TTC549 (cell line): ENCODE measurements around the gene PRTG.
"Not testable (repeated sequence)": the region's sequence is repeated elsewhere in the genome, so short reads cannot be mapped to it uniquely, and the experiment has no call there.

Experiments
- FAIRE-seq: peaks from 2 replicates; lab custom pipeline; 2012; peaks lifted over from hg19 to GRCh38; lab: Jason Lieb, UNC

PRTG gene

GRCh38 chr15:55743729-55744655 is 1.0 kb upstream of the PRTG start:
- FAIRE-seq = no peak

GRCh38 chr15:55742498-55742926 is 440 bp downstream of the PRTG start:
- no peak for FAIRE-seq

GRCh38 chr15:55741833-55742497 is 987 bp downstream of the PRTG start:
- no peak for FAIRE-seq

- no peak for FAIRE-seq
Measured at GRCh38 chr15:55740981-55741832, 1.7 kb downstream of the PRTG start.

GRCh38 chr15:55740359-55740878 is 2.5 kb downstream of the PRTG start:
- FAIRE-seq = no peak

GRCh38 chr15:55739641-55740040 is 3.3 kb downstream of the PRTG start:
- no peak for FAIRE-seq

- no peak for FAIRE-seq
Measured at GRCh38 chr15:55738715-55739114, 4.2 kb downstream of the PRTG start.

- peak; percentile 48 for FAIRE-seq
Measured at GRCh38 chr15:55737373-55737772, 5.6 kb downstream of the PRTG start.

GRCh38 chr15:55736756-55737155 is 6.2 kb downstream of the PRTG start:
- peak; percentile 7 for FAIRE-seq

- FAIRE-seq = no peak
Measured at GRCh38 chr15:55734641-55735040, 8.3 kb downstream of the PRTG start.

- FAIRE-seq = not testable (repeated sequence)
Measured at GRCh38 chr15:55733461-55733860, 9.5 kb downstream of the PRTG start.

GRCh38 chr15:55721554-55722185 is 21.3 kb downstream of the PRTG start:
- FAIRE-seq = no peak

GRCh38 chr15:55715355-55716076 is 27.4 kb downstream of the PRTG start:
- FAIRE-seq = no peak

GRCh38 chr15:55714064-55714463 is 28.9 kb downstream of the PRTG start:
- FAIRE-seq = no peak

- FAIRE-seq = no peak
Measured at GRCh38 chr15:55712363-55712762, 30.6 kb downstream of the PRTG start.

GRCh38 chr15:55710286-55710685 is 32.7 kb downstream of the PRTG start:
- no peak for FAIRE-seq

- FAIRE-seq = no peak
Measured at GRCh38 chr15:55709458-55709857, 33.5 kb downstream of the PRTG start.

GRCh38 chr15:55708720-55709119 is 34.2 kb downstream of the PRTG start:
- no peak for FAIRE-seq

GRCh38 chr15:55707951-55708350 is 35.0 kb downstream of the PRTG start:
- FAIRE-seq = no peak

GRCh38 chr15:55707518-55707917 is 35.4 kb downstream of the PRTG start:
- no peak for FAIRE-seq

- FAIRE-seq = no peak
Measured at GRCh38 chr15:55703873-55704301, 39.1 kb downstream of the PRTG start.
